Esophagus squamous epithelium (tissue), 4 donors: ENCODE data around the gene PIK3C2B.

Experiments
- POLR2A ChIP-seq, 4 donors: fragments of 450-650 bp; IDR thresholded peaks; one replicate each; pipeline ENCODE4 v1.6.1; 2017; ENCODE audit warnings: antibody characterized with exemption in 4 of 4, mild to moderate bottlenecking in 4 of 4, moderate library complexity in 3 of 4
- TF ChIP-seq, protein P1 (sequence below), 6 experiments: fragments of 450-650 bp in 4 of 6; fragments of 200-600 bp in 2 of 6; sonication (generic) in 2 of 6; IDR thresholded peaks; one replicate each; pipeline ENCODE4 v1.5.1; 2016 to 2019; ENCODE audit warnings: antibody characterized with exemption in 6 of 6, mild to moderate bottlenecking in 4 of 6, moderate library complexity in 4 of 6

- TF ChIP-seq, protein P1, sequence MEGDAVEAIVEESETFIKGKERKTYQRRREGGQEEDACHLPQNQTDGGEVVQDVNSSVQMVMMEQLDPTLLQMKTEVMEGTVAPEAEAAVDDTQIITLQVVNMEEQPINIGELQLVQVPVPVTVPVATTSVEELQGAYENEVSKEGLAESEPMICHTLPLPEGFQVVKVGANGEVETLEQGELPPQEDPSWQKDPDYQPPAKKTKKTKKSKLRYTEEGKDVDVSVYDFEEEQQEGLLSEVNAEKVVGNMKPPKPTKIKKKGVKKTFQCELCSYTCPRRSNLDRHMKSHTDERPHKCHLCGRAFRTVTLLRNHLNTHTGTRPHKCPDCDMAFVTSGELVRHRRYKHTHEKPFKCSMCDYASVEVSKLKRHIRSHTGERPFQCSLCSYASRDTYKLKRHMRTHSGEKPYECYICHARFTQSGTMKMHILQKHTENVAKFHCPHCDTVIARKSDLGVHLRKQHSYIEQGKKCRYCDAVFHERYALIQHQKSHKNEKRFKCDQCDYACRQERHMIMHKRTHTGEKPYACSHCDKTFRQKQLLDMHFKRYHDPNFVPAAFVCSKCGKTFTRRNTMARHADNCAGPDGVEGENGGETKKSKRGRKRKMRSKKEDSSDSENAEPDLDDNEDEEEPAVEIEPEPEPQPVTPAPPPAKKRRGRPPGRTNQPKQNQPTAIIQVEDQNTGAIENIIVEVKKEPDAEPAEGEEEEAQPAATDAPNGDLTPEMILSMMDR (IDR thresholded peaks at IDR 0.05), result no peak
- TF ChIP-seq POLR2A (IDR thresholded peaks at IDR 0.05), result no peak
Measured at GRCh38 chr1:204491655-204492054, 3.0 kb downstream of the PIK3C2B start.
